Endothelial cell of umbilical vein (primary cell): ENCODE results near the gene STXBP2. TPM values are rescaled to one million over a fixed set of nuclear protein-coding genes. Genes with fewer than 3 reads are reported as not detected.

ENCODE experiments used
- BruUV-seq: library from RNA; stranded (reverse); fragments of 400-500 nt; replicated peaks from 2 replicates; lab custom pipeline; 2021; lab: Mats Ljungman, UMichigan
- CTCF ChIA-PET: fragments of 300-600, 350-600 bp; sonication (Branson Sonifier 250); formaldehyde crosslinking; loops from one replicate; lab custom pipeline; 2021; ENCODE audit warnings: antibody characterized with exemption, inconsistent platforms; lab: Charles Lee
- POLR2A ChIA-PET: fragments of 300-600, 350-600 bp; sonication (Branson Sonifier 250); formaldehyde crosslinking; loops from one replicate; lab custom pipeline; 2021; ENCODE audit warnings: antibody characterized with exemption, inconsistent platforms; lab: Charles Lee
- DNase-seq: peaks from one replicate; pipeline ENCODE4 v3.0.0-alpha.2; 2011; ENCODE audit warnings: low read depth, low spot score
- FAIRE-seq: peaks from 2 replicates; lab custom pipeline; 2011; peaks lifted over from hg19 to GRCh38; lab: Jason Lieb, UNC
- H2AFZ ChIP-seq: 2 replicates; pipeline ENCODE4 v1.6.0; 2012; ENCODE audit warnings: low read depth, low read length, control low read depth, inconsistent platforms
- H3K27ac ChIP-seq: 2 replicates; pipeline ENCODE4 v1.5.1; 2011; ENCODE audit warnings: low read depth, mild to moderate bottlenecking, control low read depth, low read length, moderate library complexity; ENCODE audit not compliant: insufficient read depth
- H3K27me3 ChIP-seq, 2 experiments: 2 replicates each; pipeline versions ENCODE4 v1.6.0 to v1.6.1; 2011; ENCODE audit warnings: low read length in 2 of 2, mixed read lengths in 1 of 2; ENCODE audit not compliant: control insufficient read depth in 2 of 2, insufficient read depth in 2 of 2
- H3K36me3 ChIP-seq, 2 experiments: 2 replicates in 1 of 2; 3 replicates in 1 of 2; pipeline ENCODE4 v1.5.1; 2011; ENCODE audit warnings: low read length in 2 of 2, mild to moderate bottlenecking in 1 of 2, moderate library complexity in 1 of 2; ENCODE audit not compliant: control insufficient read depth in 2 of 2, insufficient read depth in 2 of 2; ENCODE audit errors: extremely low read depth in 1 of 2
- H3K4me1 ChIP-seq: 3 replicates; pipeline ENCODE4 v1.5.1; 2011; ENCODE audit warnings: mild to moderate bottlenecking, low read length; ENCODE audit not compliant: control insufficient read depth, insufficient read depth; ENCODE audit errors: extremely low read depth
- H3K4me2 ChIP-seq: 2 replicates; pipeline ENCODE4 v1.6.1; 2011; ENCODE audit warnings: low read length, control low read depth, mixed read lengths; ENCODE audit not compliant: insufficient read depth
- H3K4me3 ChIP-seq, 3 experiments: fragments of 200-600 bp in 1 of 3; sonication (generic), shearing (Covaris generic) in 1 of 3; replicated peaks in 1 of 3; 2 replicates each; pipeline ENCODE4 v1.5.1; 2011 to 2016; ENCODE audit warnings: control low read depth in 3 of 3, low read length in 3 of 3, mild to moderate bottlenecking in 2 of 3, inconsistent platforms in 1 of 3, low read depth in 1 of 3, moderate library complexity in 1 of 3; ENCODE audit not compliant: insufficient read depth in 1 of 3
- H3K79me2 ChIP-seq: 2 replicates; pipeline ENCODE4 v1.6.0; 2012; ENCODE audit warnings: low read length, inconsistent platforms; ENCODE audit not compliant: control insufficient read depth, insufficient read depth
- H3K9ac ChIP-seq: replicated peaks from 2 replicates; pipeline ENCODE3; 2011; ENCODE audit warnings: low read length, control low read depth; ENCODE audit not compliant: insufficient read depth; ENCODE audit errors: extremely low read depth
- H3K9me1 ChIP-seq: replicated peaks from 3 replicates; pipeline ENCODE4 v1.6.0; 2011; ENCODE audit warnings: mild to moderate bottlenecking, low read length; ENCODE audit not compliant: control insufficient read depth, insufficient read depth; ENCODE audit errors: extremely low read depth
- H3K9me3 ChIP-seq: replicated peaks from 2 replicates; pipeline ENCODE4 v1.5.1; 2012; ENCODE audit warnings: low read length, inconsistent platforms; ENCODE audit not compliant: control insufficient read depth, insufficient read depth
- H4K20me1 ChIP-seq: replicated peaks from 2 replicates; pipeline ENCODE3; 2011; ENCODE audit warnings: mild to moderate bottlenecking, low read length; ENCODE audit not compliant: control insufficient read depth, insufficient read depth; ENCODE audit errors: extremely low read depth
- CTCF ChIP-seq, 2 donors: IDR thresholded peaks; 1 replicate in 1 of 2; 2 replicates in 1 of 2; pipeline ENCODE4 v1.5.1; 2011; ENCODE audit warnings: low read length in 2 of 2, mild to moderate bottlenecking in 2 of 2, moderate library complexity in 2 of 2, control low read depth in 1 of 2, inconsistent platforms in 1 of 2, low read depth in 1 of 2; ENCODE audit not compliant: insufficient read depth in 1 of 2; ENCODE audit errors: extremely low read depth in 1 of 2
- EZH2 ChIP-seq: IDR thresholded peaks from 2 replicates; pipeline ENCODE4 v1.6.1; 2012; ENCODE audit warnings: borderline replicate concordance, low read depth, mild to moderate bottlenecking, moderate library complexity, low read length, inconsistent platforms; ENCODE audit not compliant: severe bottlenecking
- FOS ChIP-seq: IDR thresholded peaks from 2 replicates; pipeline ENCODE4 v1.6.1; 2011; ENCODE audit warnings: mild to moderate bottlenecking, low read length, moderate library complexity, borderline replicate concordance; ENCODE audit not compliant: insufficient read depth
- GATA2 ChIP-seq: IDR thresholded peaks from 2 replicates; pipeline ENCODE4 v1.7.0; 2011; ENCODE audit warnings: low read depth, mild to moderate bottlenecking, moderate library complexity, mixed read lengths, low read length; ENCODE audit not compliant: insufficient read length, insufficient read depth
- JUN ChIP-seq: IDR thresholded peaks from 2 replicates; pipeline ENCODE4 v1.6.1; 2011; ENCODE audit warnings: borderline replicate concordance, low read depth; ENCODE audit not compliant: insufficient read length, insufficient read depth
- MAX ChIP-seq: IDR thresholded peaks from 2 replicates; pipeline ENCODE4 v1.6.1; 2011; ENCODE audit not compliant: insufficient read depth, insufficient read length
- MYC ChIP-seq: IDR thresholded peaks from one replicate; pipeline ENCODE4 v1.6.1; 2011; ENCODE audit warnings: mild to moderate bottlenecking, low read depth, low read length
- POLR2A ChIP-seq: IDR thresholded peaks from 2 replicates; pipeline ENCODE4 v1.6.1; 2012; ENCODE audit warnings: low read depth, mild to moderate bottlenecking, control low read depth, low read length
- POLR2AphosphoS5 ChIP-seq: IDR thresholded peaks from 2 replicates; pipeline ENCODE4 v1.6.1; 2012; ENCODE audit warnings: low read depth, mild to moderate bottlenecking, control low read depth, low read length, moderate library complexity; ENCODE audit not compliant: insufficient read depth
- dilution Hi-C: fragments of 300-500 bp; cut with MboI; formaldehyde crosslinking; loops from one replicate; pipeline ENCODE4 v1.15.0; 2019; ENCODE audit warnings: low sequenced_read_pairs; ENCODE audit not compliant: extremely low pct_ligation_motif_present
- intact Hi-C: fragments of 100-400 bp; cut with micrococcal nuclease; formaldehyde crosslinking; loops from one replicate; pipeline ENCODE4 v1.10.0; 2022
- polyA plus RNA-seq, 4 experiments: library from polyadenylated mRNA; depleted of rRNA in 3 of 4; stranded (reverse) in 3 of 4; unstranded in 1 of 4; fragments of >200 nt; gene quantifications; 2 replicates each; pipeline versions ENCODE4 v1.2.1 to v1.2.3, GENCODE V29; 2011 to 2012; ENCODE audit warnings: missing spikeins in 1 of 4
- total RNA-seq: library from RNA; stranded (reverse); gene quantifications from 2 replicates; pipeline ENCODE4 v1.2.3, GENCODE V29; 2021

Gene STXBP2
- total and polyA plus RNA-seq, 2 donors (not counting 3 experiments of a cell fraction or from before 2014, with no cell fraction given) = 70.0 to 105 TPM

- Histone ChIP-seq H3K4me2 (no peak overlapping the region), H3K9me3 (no peaks in the 10 kb centered on the region), H3K4me3 (no peak overlapping the region), H4K20me1 (no peaks in the 10 kb centered on the region), H3K4me1 (no peaks in the 10 kb centered on the region), H3K9ac (no peak overlapping the region), H3K27me3 (no peaks in the 10 kb centered on the region), H3K79me2 (no peaks in the 10 kb centered on the region), H3K36me3 (no peaks in the 10 kb centered on the region), H2AFZ (no peak overlapping the region), H3K27ac (no peak overlapping the region), H3K9me1 (no peaks in the 10 kb centered on the region)
- ChIA-PET CTCF (interaction anchor here (1.5 kb wide), 1 partner anchor 43 kb away, joined by 5 read pairs; no protein-coding TSS in a partner anchor), POLR2A (no interaction called here)
- FAIRE-seq (no peak), DNase-seq (no peak)
- no peak for TF ChIP-seq GATA2
- no peak for TF ChIP-seq MYC
- no peak for TF ChIP-seq EZH2
- no peak for TF ChIP-seq POLR2AphosphoS5
- no peak for TF ChIP-seq JUN
- TF ChIP-seq CTCF (IDR thresholded peaks at IDR 0.05; ENCODE audit: extremely low read depth in 1 of 2, insufficient read depth in 1 of 2, low read depth in 1 of 2, low read length in 2 of 2) = no peak
- no peak for TF ChIP-seq MAX
- no peak for TF ChIP-seq POLR2A
- no peak for TF ChIP-seq FOS
- dilution Hi-C loops = no loop called here
- intact Hi-C loops = no loop called here
- no TSS peak for BruUV-seq
Measured at GRCh38 chr19:7611541-7612279, 25.2 kb upstream of the STXBP2 start.
